Lower lobe of right lung (tissue), 2 donors: Measurements from ENCODE around the gene MYO1H. TPM values are rescaled to one million over a fixed set of nuclear protein-coding genes. Genes with fewer than 3 reads are reported as not detected.
"Not testable (repeated sequence)": the region's sequence is repeated elsewhere in the genome, so short reads cannot be mapped to it uniquely, and the experiment has no call there.

ENCODE experiments used
- ATAC-seq, 2 donors: fragments of 200-7000 bp; cut with Tn5 transposase; one replicate each; pipeline ENCODE4 v1.9.1; 2020 to 2022; ENCODE audit warnings: mild to moderate bottlenecking in 2 of 2, moderate library complexity in 2 of 2
- DNase-seq: peaks from one replicate; pipeline ENCODE4 v3.0.0-alpha.2; 2020
- H3K27ac ChIP-seq: fragments of 200-600 bp; one replicate; pipeline ENCODE4 v1.8.0; 2022
- H3K27me3 ChIP-seq: fragments of 200-600 bp; one replicate; pipeline ENCODE4 v1.8.0; 2022; ENCODE audit warnings: low read depth
- H3K36me3 ChIP-seq: fragments of 200-600 bp; one replicate; pipeline ENCODE4 v1.8.0; 2022; ENCODE audit warnings: mild to moderate bottlenecking
- H3K4me1 ChIP-seq: fragments of 200-600 bp; one replicate; pipeline ENCODE4 v1.8.0; 2022
- H3K4me3 ChIP-seq: fragments of 200-600 bp; one replicate; pipeline ENCODE4 v1.8.0; 2022; ENCODE audit warnings: mild to moderate bottlenecking
- H3K9me3 ChIP-seq: fragments of 200-600 bp; one replicate; pipeline ENCODE4 v1.8.0; 2022
- intact Hi-C: fragments of 100-400 bp; cut with DNase I; formaldehyde crosslinking; loops from one replicate; pipeline ENCODE4 v1.11.0; 2022
- total RNA-seq: library from RNA; stranded (reverse); fragmentation: NEBNext Ultra II Directional; extraction: Animal tissue kit (Norgen Biotek cat#: 25700); gene quantifications from one replicate; pipeline ENCODE4 v1.2.1, GENCODE V29; 2021
- TF ChIP-seq, protein P1 (sequence below): fragments of 200-600 bp; IDR thresholded peaks from one replicate; pipeline ENCODE4 v1.8.0; 2022; ENCODE audit warnings: antibody characterized with exemption, mild to moderate bottlenecking
- donor health status: DM: no; HTN: yes; CAD: no; lungs with severe emphysema.

MYO1H gene
- total RNA-seq, 1 donor from 2014 or later = 0.30 TPM

DNA sequence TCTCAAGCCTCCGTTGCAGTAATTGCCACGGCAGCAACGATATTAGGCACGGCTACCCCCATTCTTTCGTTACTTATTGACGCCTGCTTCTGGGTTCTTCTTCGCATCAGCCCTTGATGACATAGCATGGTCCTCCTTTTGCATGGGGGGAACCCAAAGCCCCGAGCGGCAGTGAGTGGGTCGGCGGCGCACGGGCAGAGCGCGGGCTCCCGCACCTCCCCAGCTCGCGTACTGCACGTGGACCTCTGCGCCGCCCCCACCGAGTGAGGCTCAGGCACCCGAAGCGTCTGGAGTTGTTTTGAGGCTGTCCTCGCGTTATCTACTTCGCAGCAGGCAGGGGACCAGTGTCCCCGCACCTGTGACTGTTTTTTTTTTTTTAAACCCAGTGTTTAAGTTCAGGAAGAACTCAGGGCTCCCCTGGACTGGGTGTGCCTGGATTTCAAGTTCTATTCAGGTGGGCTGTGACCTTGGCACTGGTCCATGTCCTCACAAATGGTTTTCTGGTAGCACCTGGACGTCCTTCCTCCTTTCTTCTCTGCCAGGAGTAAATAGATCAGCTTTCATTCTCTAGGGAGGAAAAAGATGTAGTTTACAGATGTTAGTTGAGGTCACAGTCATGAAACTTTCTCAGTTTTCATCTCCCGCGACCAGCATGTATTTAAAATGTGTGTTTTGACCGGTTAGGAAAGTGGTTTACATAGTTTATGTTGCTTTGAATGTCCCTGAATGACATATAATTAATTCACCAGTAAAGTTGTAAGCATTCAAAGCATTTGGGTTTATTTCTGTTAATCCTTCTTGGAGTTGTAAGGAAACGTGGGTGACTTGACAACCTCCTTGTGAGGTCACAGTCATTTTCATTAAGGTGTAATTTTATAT lies 37.2 kb upstream of the MYO1H start:
- Histone ChIP-seq H3K4me3 (peak overlapping the region; percentile 46), H3K36me3 (no peaks in the 10 kb centered on the region), H3K27ac (no peak overlapping the region), H3K4me1 (peaks cover 16% of the 10 kb centered on the region), H3K9me3 (no peaks in the 10 kb centered on the region), H3K27me3 (peaks cover 64% of the 10 kb centered on the region)
- TF ChIP-seq, protein P1, sequence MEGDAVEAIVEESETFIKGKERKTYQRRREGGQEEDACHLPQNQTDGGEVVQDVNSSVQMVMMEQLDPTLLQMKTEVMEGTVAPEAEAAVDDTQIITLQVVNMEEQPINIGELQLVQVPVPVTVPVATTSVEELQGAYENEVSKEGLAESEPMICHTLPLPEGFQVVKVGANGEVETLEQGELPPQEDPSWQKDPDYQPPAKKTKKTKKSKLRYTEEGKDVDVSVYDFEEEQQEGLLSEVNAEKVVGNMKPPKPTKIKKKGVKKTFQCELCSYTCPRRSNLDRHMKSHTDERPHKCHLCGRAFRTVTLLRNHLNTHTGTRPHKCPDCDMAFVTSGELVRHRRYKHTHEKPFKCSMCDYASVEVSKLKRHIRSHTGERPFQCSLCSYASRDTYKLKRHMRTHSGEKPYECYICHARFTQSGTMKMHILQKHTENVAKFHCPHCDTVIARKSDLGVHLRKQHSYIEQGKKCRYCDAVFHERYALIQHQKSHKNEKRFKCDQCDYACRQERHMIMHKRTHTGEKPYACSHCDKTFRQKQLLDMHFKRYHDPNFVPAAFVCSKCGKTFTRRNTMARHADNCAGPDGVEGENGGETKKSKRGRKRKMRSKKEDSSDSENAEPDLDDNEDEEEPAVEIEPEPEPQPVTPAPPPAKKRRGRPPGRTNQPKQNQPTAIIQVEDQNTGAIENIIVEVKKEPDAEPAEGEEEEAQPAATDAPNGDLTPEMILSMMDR = no peak
- intact Hi-C loops = no loop called here
- peak in 1 of 2 donors; percentile 30 for ATAC-seq
- DNase-seq = no peak

DNA sequence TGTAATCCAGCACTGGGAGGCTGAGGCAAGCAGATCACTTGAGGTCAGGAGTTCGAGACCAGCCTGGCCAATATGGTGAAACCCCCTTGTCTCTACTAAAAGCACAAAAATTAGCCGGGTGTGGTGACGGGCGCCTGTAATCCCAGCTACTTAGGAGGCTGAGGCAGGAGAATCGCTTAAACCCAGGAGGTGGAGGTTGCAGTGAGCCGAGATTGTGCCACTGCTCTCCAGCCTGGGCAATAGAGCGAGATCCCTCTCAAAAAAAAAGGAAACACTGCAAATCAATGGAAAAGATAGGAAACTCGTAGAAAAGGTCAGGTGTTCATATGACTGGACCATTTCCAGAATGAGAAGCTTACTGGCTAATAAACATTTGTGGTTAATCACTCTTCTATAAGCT lies 26.4 kb upstream of the MYO1H start:
- H3K36me3 ChIP-seq, H3K9me3 ChIP-seq, DNase-seq, intact Hi-C loops, H3K27ac ChIP-seq, ATAC-seq, H3K4me1 ChIP-seq, H3K4me3 ChIP-seq: not testable (repeated sequence)
- H3K27me3 ChIP-seq = peaks cover 34% of the 10 kb centered on the region

- Histone ChIP-seq H3K9me3 (no peaks in the 10 kb centered on the region), H3K27me3 (peaks cover 11% of the 10 kb centered on the region), H3K27ac (no peak overlapping the region), H3K4me1 (no peaks in the 10 kb centered on the region), H3K4me3 (no peak overlapping the region), H3K36me3 (no peaks in the 10 kb centered on the region)
- ATAC-seq (no peak), DNase-seq (no peak)
- TF ChIP-seq, protein P1 = no peak
- intact Hi-C loops = no loop called here
These were observed 18.7 kb upstream of the MYO1H start for GRCh38 chr12:109329003-109329402.

GRCh38 chr12:109329686-109330085 lies 18.0 kb upstream of the MYO1H start:
- intact Hi-C loops = no loop called here
- Histone ChIP-seq H3K36me3 (no peaks in the 10 kb centered on the region), H3K9me3 (no peaks in the 10 kb centered on the region), H3K4me3 (no peak overlapping the region), H3K27ac (no peak overlapping the region), H3K27me3 (peaks cover 13% of the 10 kb centered on the region), H3K4me1 (no peaks in the 10 kb centered on the region)
- TF ChIP-seq, protein P1 = no peak
- DNase-seq = no peak
- no peak for ATAC-seq

GRCh38 chr12:109330282-109331230 lies 17.1 kb upstream of the MYO1H start:
- TF ChIP-seq, protein P1 = no peak
- intact Hi-C loops = no loop called here
- Histone ChIP-seq H3K27me3 (peaks cover 13% of the 10 kb centered on the region), H3K27ac (no peak overlapping the region), H3K9me3 (no peaks in the 10 kb centered on the region), H3K4me1 (no peaks in the 10 kb centered on the region), H3K4me3 (no peak overlapping the region), H3K36me3 (no peaks in the 10 kb centered on the region)
- ATAC-seq = no peak
- DNase-seq = no peak
